ENCODE data around the gene GOLT1B.

The GOLT1B gene

DNA sequence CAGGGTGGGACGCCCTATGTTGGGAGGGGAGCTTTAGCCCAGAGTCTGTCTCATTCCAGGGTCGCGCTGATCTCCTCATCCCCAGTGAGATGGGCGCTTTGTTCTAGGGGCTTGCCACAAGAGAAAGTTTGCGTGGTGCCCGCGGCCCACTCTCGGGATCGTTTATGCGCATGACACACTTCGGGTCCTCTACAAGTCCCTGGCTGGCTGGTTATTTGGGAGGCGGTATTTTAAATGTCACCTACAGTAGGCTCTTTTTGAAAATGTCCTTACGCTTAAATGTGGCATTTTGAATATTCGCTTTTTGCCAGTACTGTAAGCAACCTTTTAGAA, 541 bp downstream of the GOLT1B start:
- peak; percentile 24 for DNase-seq (ENCODE audit: low read depth)
- TF ChIP-seq, protein P1, sequence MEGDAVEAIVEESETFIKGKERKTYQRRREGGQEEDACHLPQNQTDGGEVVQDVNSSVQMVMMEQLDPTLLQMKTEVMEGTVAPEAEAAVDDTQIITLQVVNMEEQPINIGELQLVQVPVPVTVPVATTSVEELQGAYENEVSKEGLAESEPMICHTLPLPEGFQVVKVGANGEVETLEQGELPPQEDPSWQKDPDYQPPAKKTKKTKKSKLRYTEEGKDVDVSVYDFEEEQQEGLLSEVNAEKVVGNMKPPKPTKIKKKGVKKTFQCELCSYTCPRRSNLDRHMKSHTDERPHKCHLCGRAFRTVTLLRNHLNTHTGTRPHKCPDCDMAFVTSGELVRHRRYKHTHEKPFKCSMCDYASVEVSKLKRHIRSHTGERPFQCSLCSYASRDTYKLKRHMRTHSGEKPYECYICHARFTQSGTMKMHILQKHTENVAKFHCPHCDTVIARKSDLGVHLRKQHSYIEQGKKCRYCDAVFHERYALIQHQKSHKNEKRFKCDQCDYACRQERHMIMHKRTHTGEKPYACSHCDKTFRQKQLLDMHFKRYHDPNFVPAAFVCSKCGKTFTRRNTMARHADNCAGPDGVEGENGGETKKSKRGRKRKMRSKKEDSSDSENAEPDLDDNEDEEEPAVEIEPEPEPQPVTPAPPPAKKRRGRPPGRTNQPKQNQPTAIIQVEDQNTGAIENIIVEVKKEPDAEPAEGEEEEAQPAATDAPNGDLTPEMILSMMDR (IDR thresholded peaks at IDR 0.05; ENCODE audit: insufficient read depth, low read depth, low read length, missing control alignments): no peak
- peak overlapping the region; percentile 92 for H3K4me3 ChIP-seq (ENCODE audit: low read length)

GRCh38 chr12:21502872-21503271, 1.3 kb downstream of the GOLT1B start:
- no peak for DNase-seq (ENCODE audit: low read depth)
- TF ChIP-seq, protein P1 (IDR thresholded peaks at IDR 0.05; ENCODE audit: insufficient read depth, low read depth, low read length, missing control alignments): no peak
- H3K4me3 ChIP-seq (ENCODE audit: low read length): peak overlapping the region; percentile 1

DNA sequence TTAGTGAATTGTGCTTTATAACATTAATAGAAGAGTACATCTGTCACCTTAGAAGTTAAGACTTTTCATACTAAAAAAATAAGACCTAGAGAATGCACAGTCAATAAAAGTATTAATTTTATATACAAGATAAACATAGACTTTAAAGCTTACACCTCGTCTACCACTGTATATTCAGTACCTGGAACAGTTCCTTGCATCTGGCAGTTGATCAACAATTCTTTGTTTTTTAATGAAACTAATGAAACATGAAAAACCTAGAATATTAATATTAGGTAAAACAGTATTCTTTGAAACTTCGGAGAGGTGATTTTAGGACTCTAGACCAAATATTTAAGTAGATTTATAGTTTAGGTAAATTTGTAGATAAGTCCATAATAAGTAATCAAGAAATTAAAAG, 4.3 kb downstream of the GOLT1B start:
- TF ChIP-seq, protein P1 (IDR thresholded peaks at IDR 0.05; ENCODE audit: insufficient read depth, low read depth, low read length, missing control alignments): no peak
- no peak overlapping the region for H3K4me3 ChIP-seq (ENCODE audit: low read length)
- no peak for DNase-seq (ENCODE audit: low read depth)

- no peak for DNase-seq (ENCODE audit: low read depth)
- no peak overlapping the region for H3K4me3 ChIP-seq (ENCODE audit: low read length)
- TF ChIP-seq, protein P1 (IDR thresholded peaks at IDR 0.05; ENCODE audit: insufficient read depth, low read depth, low read length, missing control alignments): no peak
These were observed 6.3 kb downstream of the GOLT1B start for GRCh38 chr12:21507849-21508248.

GRCh38 chr12:21509768-21510167, 8.2 kb downstream of the GOLT1B start:
- TF ChIP-seq, protein P1 (IDR thresholded peaks at IDR 0.05; ENCODE audit: insufficient read depth, low read depth, low read length, missing control alignments): no peak
- DNase-seq (ENCODE audit: low read depth): no peak
- H3K4me3 ChIP-seq (ENCODE audit: low read length): no peak overlapping the region

DNA sequence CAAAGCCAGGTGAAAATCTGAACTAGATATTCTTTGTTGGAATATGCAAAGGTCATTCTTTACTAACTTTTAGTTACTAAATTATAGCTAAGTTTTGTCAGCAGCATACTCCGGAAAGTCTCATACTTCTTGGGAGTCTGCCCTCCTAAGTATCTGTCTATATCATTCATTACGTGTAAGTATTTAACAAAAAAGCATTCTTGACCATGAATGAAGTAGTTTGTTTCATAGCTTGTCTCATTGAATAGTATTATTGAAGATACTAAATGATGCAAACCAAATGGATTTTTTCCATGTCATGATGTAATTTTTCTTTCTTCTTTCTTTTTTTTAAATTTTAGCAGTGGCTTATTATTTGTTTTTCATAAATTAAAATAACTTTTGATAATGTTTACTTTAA, 14.7 kb downstream of the GOLT1B start:
- no peak overlapping the region for H3K4me3 ChIP-seq (ENCODE audit: low read length)
- no peak for DNase-seq (ENCODE audit: low read depth)
- TF ChIP-seq, protein P1 (IDR thresholded peaks at IDR 0.05; ENCODE audit: insufficient read depth, low read depth, low read length, missing control alignments): no peak

DNA sequence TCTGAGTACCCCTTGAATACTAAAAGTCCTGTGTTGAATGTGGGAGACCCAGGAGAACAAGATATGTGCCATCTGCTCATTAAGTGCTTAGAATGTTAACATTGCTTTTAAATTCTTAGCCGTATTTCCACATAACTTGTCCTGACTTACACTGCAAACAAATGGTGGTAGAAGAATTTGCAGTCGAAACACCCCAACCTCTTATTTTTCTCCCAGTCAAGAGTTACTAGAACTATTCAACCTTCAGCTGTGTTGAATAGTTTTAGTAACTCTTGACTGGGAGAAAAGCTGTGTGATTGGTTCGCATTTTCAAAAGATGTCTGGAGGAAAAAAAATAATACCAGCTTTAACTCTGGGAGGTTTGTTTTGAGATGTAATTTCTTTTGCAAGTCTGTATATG, 16.9 kb downstream of the GOLT1B start:
- H3K4me3 ChIP-seq (ENCODE audit: low read length): no peak overlapping the region
- TF ChIP-seq, protein P1 (IDR thresholded peaks at IDR 0.05; ENCODE audit: insufficient read depth, low read depth, low read length, missing control alignments): no peak
- DNase-seq (ENCODE audit: low read depth): no peak
